Measurements from ENCODE around the gene CENPE.

Gene CENPE

DNA sequence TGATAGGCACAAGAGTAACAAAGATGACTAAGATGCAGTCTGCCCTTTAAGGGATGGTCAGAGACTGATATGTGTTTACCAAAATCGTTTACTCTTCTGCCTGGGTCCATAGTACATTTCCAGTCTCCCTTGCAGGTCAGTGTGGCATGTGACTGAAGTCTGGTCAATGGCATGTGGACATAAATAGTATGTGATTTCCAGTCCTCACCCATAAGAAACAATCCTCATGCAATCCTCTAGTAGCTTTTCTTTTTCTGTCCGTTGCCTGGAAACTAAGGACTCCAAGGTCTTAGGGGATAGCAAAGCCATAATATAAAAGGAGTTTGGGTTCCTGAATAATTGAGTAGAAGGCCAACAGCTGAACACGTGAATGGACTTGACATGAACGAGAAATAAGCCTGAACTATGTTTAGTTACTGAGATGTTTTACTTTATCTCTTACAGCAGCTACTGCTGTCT, 122.7 kb downstream of the CENPE start:
- no peak for DNase-seq (ENCODE audit: low spot score)

DNA sequence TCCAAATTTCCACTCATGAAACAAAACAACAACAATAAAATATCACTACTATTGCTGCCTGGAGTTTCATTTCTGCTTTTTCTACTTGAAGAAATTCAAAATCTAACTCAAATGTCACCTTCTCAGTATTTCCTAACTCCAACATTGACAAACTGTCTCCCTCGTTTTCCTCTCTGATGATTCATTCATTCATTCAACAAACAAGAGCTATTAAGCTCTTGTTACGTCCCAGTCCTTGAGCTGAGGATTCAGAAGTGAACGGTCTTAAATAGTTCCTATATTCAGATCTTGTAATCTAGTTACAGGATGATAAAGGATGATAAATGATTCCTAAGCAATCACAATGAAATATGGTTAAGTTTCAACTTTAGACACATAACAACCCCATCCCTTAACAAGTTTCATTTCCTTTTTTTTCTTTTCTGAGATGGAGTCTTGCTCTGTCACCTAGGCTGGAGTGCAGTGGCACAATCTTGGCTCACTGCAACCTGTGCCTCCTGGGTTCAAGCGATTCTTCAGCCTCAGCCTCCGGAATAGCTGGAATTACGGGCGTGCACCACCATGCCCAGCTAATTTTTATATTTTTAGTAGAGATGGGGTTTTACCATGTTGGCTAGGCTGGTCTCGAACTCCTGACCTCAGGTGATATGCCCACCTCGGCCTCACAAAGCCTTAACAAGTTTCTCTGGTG, 123.3 kb downstream of the CENPE start:
- no peak for DNase-seq (ENCODE audit: low spot score)

DNA sequence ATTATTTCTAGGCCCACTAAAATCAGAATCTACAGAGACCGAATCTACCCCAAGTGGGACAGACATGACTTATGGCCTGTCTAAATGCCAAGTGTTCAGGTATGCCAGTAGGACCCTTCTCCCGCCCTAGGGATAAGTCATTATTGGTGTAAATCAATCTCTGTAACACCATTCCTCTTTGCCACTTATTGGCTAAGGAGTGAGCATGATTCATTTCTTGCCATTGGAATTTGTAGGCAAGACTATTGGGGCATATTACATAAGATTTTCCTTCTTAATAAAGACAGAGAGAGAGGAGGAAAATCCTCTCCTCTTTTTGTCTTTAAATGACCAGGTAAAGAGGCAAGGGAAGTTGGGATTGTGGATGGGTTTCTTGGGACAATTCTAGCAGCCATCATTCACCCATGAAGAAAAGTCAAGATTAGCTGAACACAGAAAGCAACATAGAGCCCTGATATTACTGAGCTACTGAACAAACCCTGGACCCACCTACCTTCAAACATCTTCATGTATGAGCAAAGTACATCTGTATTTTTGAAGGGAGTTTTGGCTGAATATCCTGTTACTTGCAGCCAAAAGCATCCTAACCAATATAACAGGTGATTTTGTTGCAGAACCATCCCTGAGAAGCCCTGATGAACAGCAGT, 124.2 kb downstream of the CENPE start:
- DNase-seq (ENCODE audit: low spot score) = no peak

DNA sequence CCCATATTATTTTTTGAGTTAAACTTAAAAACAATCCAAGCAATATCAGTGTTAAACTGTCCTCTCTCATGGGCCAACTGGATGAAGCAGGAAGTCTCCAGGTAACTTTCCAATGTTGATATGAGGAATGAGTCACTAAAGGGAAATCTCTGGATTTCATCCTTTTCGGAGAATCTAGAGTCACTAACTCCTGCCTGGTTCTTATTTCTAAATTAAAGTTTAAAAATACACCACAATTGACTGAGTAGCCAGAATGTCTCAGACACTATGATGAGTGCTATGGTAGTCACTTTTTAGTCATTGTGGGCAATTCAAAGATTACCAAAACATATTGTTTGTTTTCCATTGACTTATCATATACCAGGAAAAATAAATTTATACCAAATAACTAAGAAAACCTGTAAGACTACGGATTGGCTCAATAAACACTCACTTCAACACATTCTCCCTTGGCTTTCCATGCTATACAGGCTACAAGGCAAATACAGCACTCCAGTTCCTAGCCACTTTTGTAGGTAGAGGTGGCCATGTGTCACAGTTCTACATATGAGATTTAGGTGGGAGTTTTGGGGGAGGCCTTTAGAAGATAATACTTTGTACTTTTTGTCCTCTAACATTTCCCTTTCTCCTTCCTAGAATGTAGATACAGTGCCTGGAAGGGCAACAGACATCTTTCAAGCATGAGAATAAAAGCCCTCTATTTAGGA, 130.1 kb downstream of the CENPE start:
- no peak for DNase-seq (ENCODE audit: low spot score)

DNA sequence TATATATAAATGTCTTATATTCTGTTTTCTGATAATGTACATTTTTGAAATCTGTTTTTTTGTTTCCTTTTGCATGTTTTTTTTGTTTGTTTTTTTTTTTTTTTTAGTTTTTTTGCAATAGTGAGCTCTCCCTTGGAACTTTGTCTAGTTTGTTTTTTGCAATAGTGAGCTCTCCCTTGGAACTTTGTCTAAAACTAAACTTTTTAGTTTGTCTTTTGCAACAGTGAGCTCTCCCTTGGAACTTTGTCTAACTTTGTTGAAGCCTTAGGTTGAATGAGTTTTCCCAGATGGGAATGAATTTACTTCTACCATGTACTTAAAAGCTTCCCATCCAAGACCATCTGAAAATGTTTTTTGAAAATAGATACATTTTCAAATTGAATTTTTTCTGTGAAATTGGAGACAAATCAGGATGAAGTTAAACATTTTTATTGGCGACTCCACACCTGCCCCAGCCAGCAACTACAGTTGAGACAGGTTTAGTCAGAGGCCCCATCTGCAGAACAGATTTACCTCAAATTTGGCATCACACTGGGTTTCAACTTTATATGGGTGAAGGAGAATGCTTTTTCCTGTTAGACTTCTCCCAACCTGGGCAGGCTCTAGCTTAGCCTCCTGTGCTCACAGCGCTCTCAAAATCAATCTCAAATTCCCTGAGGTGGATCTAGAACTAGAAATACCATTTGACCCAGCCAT, 137.5 kb downstream of the CENPE start:
- DNase-seq (ENCODE audit: low spot score) = no peak
